Measurements from ENCODE around the gene AVEN. TPM values are rescaled to one million over a fixed set of nuclear protein-coding genes. Genes with fewer than 3 reads are reported as not detected.

The AVEN gene
- polyA plus RNA-seq, 3 donors = 2.3 to 4.8 (median 3.4) TPM

GRCh38 chr15:34056911-34057310 lies 17.9 kb upstream of the AVEN start:
- Histone ChIP-seq H3K36me3 (replicated peaks in 1 of 2; ENCODE audit: control insufficient read depth in 1 of 2, insufficient read depth in 2 of 2, low read length in 2 of 2) (no peaks in the 10 kb centered on the region), H3K4me2 (replicated peaks; ENCODE audit: extremely low read depth, low read length, poor library complexity, severe bottlenecking) (no peak overlapping the region), H3K9ac (ENCODE audit: insufficient read depth, low read length, poor library complexity, severe bottlenecking) (no peak overlapping the region), H3K27ac (ENCODE audit: low read depth in 1 of 2, low read length in 2 of 2) (no peak overlapping the region), H3K4me3 (replicated peaks in 1 of 3; ENCODE audit: low read depth in 2 of 3, low read length in 3 of 3) (no peak overlapping the region), H3K4me1 (ENCODE audit: control insufficient read depth in 1 of 2, insufficient read depth in 2 of 2, low read length in 2 of 2) (no peaks in the 10 kb centered on the region), H4K20me1 (ENCODE audit: insufficient read depth, low read length) (no peaks in the 10 kb centered on the region), H3K9me3 (replicated peaks in 1 of 2; ENCODE audit: control insufficient read depth in 1 of 2, insufficient read depth in 1 of 2, low read length in 2 of 2) (no peaks in the 10 kb centered on the region), H3K79me2 (ENCODE audit: insufficient read depth, low read length) (no peaks in the 10 kb centered on the region), H3K27me3 (ENCODE audit: control insufficient read depth in 2 of 2, insufficient read depth in 2 of 2, low read length in 2 of 2) (no peaks in the 10 kb centered on the region), H2AFZ (ENCODE audit: insufficient read depth, low read depth, low read length, poor library complexity, severe bottlenecking) (no peak overlapping the region)
- no peak for DNase-seq
- WGBS (ENCODE audit: insufficient coverage) = 95% methylated on average over 3 of the region's 5 CpGs
- peaks cover 0 to 7% (median 2%) of the 10 kb centered on the region in 7 donors for H3K9me3 Mint-ChIP-seq
- intact Hi-C loops (cut with micrococcal nuclease) = no loop called here
- H3K4me1 Mint-ChIP-seq = peaks cover 2% of the 10 kb centered on the region
- H3K36me3 Mint-ChIP-seq = no peaks in the 10 kb centered on the region
- H3K4me3 Mint-ChIP-seq = no peak overlapping the region
- peak overlapping the region in 1 of 7 donors; percentile 54 for H3K27ac Mint-ChIP-seq
- no peak for TF ChIP-seq CTCF (IDR thresholded peaks at IDR 0.05)
- H3K27me3 Mint-ChIP-seq (ENCODE audit: low read depth in 3 of 3) = peaks cover 0 to 3% (median 2%) of the 10 kb centered on the region in 3 donors

- no peaks in the 10 kb centered on the region for H3K36me3 Mint-ChIP-seq
- Histone ChIP-seq H3K4me2 (replicated peaks; ENCODE audit: extremely low read depth, low read length, poor library complexity, severe bottlenecking) (no peak overlapping the region), H3K36me3 (replicated peaks in 1 of 2; ENCODE audit: control insufficient read depth in 1 of 2, insufficient read depth in 2 of 2, low read length in 2 of 2) (no peaks in the 10 kb centered on the region), H3K27me3 (ENCODE audit: control insufficient read depth in 2 of 2, insufficient read depth in 2 of 2, low read length in 2 of 2) (no peaks in the 10 kb centered on the region), H3K9ac (ENCODE audit: insufficient read depth, low read length, poor library complexity, severe bottlenecking) (no peak overlapping the region), H2AFZ (ENCODE audit: insufficient read depth, low read depth, low read length, poor library complexity, severe bottlenecking) (no peak overlapping the region), H3K4me3 (replicated peaks in 1 of 3; ENCODE audit: low read depth in 2 of 3, low read length in 3 of 3) (no peak overlapping the region), H3K79me2 (ENCODE audit: insufficient read depth, low read length) (no peaks in the 10 kb centered on the region), H4K20me1 (ENCODE audit: insufficient read depth, low read length) (no peaks in the 10 kb centered on the region), H3K4me1 (ENCODE audit: control insufficient read depth in 1 of 2, insufficient read depth in 2 of 2, low read length in 2 of 2) (no peaks in the 10 kb centered on the region), H3K9me3 (replicated peaks in 1 of 2; ENCODE audit: control insufficient read depth in 1 of 2, insufficient read depth in 1 of 2, low read length in 2 of 2) (no peaks in the 10 kb centered on the region), H3K27ac (ENCODE audit: low read depth in 1 of 2, low read length in 2 of 2) (no peak overlapping the region)
- H3K4me1 Mint-ChIP-seq = no peaks in the 10 kb centered on the region
- WGBS (ENCODE audit: insufficient coverage) = 100% methylated on average over 1 of the region's 3 CpGs
- H3K4me3 Mint-ChIP-seq = no peak overlapping the region
- intact Hi-C loops (cut with micrococcal nuclease) = no loop called here
- H3K27me3 Mint-ChIP-seq (ENCODE audit: low read depth in 3 of 3) = peaks cover 0 to 8% (median 3%) of the 10 kb centered on the region in 3 donors
- no peak for TF ChIP-seq CTCF (IDR thresholded peaks at IDR 0.05)
- H3K9me3 Mint-ChIP-seq = peaks cover 8 to 15% (median 11%) of the 10 kb centered on the region in 7 donors
- H3K27ac Mint-ChIP-seq = no peak overlapping the region
- DNase-seq = no peak
Measured at GRCh38 chr15:34055868-34056595, 17.0 kb upstream of the AVEN start.
